NB4 (cell line): Measurements from ENCODE around the gene WDR12.

Source experiments
- MYC ChIP-seq: IDR thresholded peaks from 2 replicates; pipeline ENCODE4 v1.6.1; 2011; ENCODE audit warnings: low read depth, low read length
- POLR2A ChIP-seq: IDR thresholded peaks from 2 replicates; pipeline ENCODE4 v1.6.1; 2011; ENCODE audit warnings: mild to moderate bottlenecking; ENCODE audit not compliant: insufficient read length; ENCODE audit errors: extremely low read depth
- TF ChIP-seq, protein P1 (sequence below): IDR thresholded peaks from one replicate; pipeline ENCODE4 v1.5.1; 2012; ENCODE audit warnings: low read depth, low read length
- TF ChIP-seq, protein P2 (sequence below): IDR thresholded peaks from 2 replicates; pipeline ENCODE4 v1.6.1; 2011; ENCODE audit warnings: low read depth, low read length

DNA sequence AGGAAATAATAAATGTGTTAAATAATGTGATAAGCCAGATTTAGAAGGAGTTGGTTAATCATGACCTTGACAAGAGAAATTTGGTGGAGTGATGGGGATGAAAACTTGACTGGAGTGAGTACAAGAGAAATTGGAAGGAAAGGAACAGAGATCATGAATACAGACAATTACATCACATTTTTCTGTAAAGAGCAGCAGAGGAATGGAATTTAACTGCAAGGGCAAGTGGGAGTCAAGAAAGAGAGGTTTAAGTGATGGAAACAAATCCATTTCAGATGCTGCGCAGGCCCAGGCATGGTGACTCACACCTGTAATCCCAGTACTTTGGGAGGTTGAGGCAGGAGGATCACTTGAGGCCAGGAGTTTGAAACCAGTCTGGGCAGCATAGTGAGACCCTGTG, 86.6 kb downstream of the WDR12 start:
- TF ChIP-seq, protein P1, sequence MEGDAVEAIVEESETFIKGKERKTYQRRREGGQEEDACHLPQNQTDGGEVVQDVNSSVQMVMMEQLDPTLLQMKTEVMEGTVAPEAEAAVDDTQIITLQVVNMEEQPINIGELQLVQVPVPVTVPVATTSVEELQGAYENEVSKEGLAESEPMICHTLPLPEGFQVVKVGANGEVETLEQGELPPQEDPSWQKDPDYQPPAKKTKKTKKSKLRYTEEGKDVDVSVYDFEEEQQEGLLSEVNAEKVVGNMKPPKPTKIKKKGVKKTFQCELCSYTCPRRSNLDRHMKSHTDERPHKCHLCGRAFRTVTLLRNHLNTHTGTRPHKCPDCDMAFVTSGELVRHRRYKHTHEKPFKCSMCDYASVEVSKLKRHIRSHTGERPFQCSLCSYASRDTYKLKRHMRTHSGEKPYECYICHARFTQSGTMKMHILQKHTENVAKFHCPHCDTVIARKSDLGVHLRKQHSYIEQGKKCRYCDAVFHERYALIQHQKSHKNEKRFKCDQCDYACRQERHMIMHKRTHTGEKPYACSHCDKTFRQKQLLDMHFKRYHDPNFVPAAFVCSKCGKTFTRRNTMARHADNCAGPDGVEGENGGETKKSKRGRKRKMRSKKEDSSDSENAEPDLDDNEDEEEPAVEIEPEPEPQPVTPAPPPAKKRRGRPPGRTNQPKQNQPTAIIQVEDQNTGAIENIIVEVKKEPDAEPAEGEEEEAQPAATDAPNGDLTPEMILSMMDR: no peak
- TF ChIP-seq POLR2A: no peak
- no peak for TF ChIP-seq MYC
- TF ChIP-seq, protein P2, sequence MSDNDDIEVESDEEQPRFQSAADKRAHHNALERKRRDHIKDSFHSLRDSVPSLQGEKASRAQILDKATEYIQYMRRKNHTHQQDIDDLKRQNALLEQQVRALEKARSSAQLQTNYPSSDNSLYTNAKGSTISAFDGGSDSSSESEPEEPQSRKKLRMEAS: no peak
